NCI-H1930 (cell line): ENCODE measurements around the gene WBP11.
"Not testable (repeated sequence)": the region's sequence is repeated elsewhere in the genome, so short reads cannot be mapped to it uniquely, and the experiment has no call there.

Experiments
- DNase-seq, 2 experiments: peaks; one replicate each; lab custom pipeline; 2025; lab: John Stamatoyannopoulos, UW

The WBP11 gene

GRCh38 chr12:14771651-14772137 is 31.6 kb downstream of the WBP11 start:
- DNase-seq, result no peak

DNA sequence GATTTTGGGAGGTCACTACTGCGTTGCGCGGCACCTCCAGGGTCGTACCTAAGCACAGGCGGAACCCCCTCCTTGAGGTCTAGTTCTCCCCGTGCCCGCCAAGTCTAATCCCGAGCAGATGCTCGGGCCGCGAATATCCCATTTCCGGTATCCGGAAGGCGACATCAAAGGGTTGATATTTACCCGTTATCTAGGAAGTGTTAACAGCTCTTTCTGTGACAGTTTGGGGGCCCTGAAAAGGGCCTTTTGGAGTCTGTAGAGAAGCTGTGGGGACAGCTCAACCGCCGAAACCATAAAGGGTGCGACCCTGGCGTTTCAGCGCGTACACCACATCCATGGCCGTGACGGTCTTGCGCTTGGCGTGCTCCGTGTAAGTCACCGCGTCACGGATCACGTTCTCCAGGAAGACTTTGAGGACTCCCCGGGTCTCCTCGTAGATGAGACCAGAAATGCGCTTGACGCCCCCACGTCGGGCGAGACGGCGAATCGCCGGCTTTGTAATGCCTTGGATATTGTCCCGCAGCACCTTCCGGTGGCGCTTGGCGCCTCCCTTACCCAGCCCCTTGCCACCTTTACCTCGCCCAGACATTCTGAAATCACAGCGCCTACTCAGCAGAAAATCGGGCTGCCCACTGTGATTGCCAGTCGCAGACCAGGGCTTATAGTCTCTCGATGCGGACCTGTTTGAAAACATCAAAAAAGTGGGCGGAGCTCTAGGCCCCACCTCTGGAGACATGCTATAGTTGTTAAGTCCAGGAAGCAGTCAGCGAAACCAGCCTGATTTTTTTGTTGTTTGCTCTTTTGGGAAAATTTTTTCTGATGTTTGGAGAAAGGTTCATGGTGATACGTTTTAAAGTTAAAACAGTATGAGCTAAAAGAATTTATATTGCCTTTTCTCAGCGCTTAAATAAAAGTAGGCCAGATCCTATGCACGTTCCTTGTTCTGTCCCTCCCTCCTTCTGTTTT is 32.5 kb downstream of the WBP11 start:
- peak; percentile 91 to 96 for DNase-seq

DNA sequence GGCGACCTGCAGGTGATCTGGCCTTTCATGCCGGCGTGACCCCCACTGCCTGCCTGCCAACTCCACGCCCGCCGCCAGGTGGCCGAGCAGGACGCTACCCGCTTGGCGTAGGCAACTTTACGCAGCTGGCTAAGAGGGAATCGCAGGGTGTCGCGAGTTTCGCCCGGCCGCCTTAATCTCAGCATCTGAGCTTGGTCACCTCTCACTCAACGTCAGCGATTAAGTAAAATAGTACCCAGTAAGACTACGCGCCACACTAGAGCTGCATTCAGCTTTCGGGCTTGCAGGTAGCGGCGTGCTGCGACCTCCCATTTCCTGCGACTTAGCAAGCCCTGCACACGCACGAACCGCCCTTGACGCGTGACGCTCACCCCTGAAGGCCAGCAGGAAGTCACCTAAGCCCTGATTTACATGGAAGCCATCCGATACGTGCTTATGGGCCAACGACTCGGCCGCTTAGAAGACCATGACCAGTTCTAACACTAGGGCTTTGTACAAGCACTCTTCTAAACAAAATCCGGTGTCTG is 33.2 kb downstream of the WBP11 start:
- peak; percentile 80 to 83 for DNase-seq

DNA sequence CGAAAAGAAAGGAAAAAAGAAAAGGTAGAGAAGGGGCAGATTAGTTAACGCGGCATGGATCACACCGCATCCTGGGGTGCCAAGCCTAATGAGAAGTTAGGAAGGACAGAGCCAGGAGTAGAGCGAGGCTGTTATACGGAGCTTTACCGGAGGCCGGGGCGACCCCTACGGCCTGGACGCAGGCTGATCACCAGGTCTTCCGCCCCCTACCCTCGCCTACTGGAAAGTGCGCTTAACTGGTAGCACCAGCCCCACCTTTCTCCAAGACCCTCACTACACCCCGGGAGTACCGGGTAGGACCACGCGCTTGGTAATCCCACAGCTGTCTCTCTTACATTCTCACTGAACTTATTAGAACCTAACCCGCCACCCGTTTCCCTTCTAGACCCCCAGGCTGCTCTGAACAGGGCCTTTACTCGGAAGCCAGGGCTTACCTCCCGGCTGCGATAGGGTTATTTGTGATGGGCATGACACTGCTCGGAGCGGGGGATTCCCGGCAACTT is 33.8 kb downstream of the WBP11 start:
- DNase-seq, result peak; percentile 46 to 56

- DNase-seq, result no peak
These were observed 34.4 kb downstream of the WBP11 start for GRCh38 chr12:14768823-14769405.

- DNase-seq, result no peak
These were observed 35.7 kb downstream of the WBP11 start for GRCh38 chr12:14767617-14768016.

- no peak for DNase-seq
These were observed 36.5 kb downstream of the WBP11 start for GRCh38 chr12:14766649-14767215.

DNA sequence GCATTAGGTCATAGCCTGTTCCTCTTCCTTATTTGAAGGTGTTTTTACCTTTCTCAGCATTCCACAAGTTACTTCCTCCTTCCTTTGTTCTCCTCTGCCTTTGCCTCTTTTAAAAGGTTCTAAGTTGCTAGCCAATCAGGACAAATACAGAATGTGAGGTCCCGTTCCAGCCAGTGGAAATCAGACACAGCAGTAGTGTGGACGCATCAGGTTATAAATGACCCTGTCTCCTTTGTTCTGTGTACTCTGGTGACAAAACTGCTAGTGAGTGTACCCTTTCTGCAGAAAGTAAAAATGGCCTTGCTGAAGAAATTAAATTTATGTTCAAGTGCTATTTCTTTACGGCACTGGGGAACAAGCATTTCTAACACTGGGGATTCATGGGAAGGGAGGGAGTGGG is 37.3 kb downstream of the WBP11 start:
- not testable (repeated sequence) for DNase-seq

GRCh38 chr12:14765398-14765797 is 37.9 kb downstream of the WBP11 start:
- DNase-seq, result no peak

DNA sequence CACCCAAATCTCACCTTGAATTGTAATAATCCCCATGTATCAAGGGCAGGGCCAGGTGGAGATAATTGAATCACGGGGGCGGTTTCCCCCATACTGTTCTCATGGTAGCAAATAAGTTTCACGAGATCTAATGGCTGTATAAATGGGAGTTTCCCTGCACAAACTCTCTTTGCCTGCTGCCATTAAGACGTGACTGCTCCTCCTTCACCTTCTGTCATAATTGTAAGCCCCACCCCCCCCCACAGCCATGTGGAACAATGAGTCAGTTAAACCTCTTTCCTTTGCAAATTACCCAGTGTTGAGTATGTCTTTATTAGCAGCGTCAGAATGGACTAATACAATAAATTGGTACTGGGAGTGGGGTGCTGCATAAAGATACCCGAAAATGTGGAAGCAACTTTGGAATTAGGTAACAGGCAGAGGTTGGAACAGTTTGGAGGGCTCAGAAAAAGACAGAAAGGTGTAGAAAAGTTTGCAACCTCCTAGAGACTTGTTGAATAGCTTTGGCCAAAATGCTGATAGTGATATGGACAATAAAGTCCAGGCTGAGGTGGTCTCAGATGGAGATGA is 43.5 kb downstream of the WBP11 start:
- not testable (repeated sequence) for DNase-seq

- DNase-seq, result no peak
These were observed 46.7 kb downstream of the WBP11 start for GRCh38 chr12:14756334-14757143.

DNA sequence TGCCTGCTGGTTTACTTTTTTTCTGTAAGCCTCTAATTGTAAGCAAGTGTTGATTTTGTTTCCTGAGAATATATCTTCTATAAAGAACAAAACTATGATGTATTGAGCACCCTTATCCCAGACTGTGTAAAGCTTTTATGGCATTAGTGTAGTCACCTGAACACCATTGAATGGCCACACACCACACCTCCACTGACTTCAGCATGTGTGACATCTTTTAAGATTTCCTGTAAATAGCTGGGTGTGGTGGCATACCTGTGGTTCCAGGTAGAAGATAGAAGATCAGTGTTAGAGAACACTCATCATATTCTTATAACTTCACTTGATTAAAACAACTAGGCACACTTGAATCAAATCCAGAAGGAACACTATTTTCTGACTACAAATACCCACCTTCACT is 51.3 kb downstream of the WBP11 start:
- no peak for DNase-seq

GRCh38 chr12:14743061-14743460 is 60.2 kb downstream of the WBP11 start:
- no peak for DNase-seq

DNA sequence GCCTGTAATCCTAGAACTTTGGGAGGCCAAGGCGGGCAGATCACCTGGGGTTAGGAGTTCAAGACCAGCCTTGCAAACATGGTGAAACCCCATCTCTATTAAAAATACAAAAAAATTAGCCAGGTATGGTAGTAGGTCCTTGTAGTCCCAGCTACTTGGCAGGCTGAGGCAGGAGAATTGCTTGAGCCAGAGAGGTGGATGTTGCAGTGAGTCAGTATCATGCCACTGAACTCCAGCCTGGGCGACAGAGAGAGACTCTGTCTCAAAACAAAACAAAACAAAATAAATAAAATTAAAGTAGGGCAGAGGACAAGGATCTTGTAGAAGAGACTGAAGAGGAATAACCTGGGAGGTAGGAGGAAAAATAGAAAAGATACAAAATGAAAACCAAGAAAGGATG is 61.3 kb downstream of the WBP11 start:
- DNase-seq, result no peak

- DNase-seq, result no peak
These were observed 62.1 kb downstream of the WBP11 start for GRCh38 chr12:14741153-14741552.

DNA sequence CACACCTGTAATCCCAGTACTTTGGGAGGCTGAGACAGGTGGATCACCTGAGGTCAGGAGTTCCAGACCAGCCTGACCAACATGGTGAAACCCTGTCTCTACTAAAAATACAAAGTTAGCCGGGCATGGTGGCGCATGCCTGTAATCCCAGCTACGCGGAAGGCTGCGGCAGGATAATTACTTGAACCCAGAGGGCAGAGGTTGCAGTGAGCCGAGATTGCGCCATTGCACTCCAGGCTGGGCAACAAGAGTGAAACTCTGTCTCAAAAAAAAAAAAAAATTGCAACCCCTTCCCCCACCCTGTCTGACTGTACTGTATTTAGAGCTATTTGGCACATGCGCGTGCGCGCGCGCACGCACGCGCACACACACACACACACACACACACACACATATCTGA is 66.8 kb downstream of the WBP11 start:
- not testable (repeated sequence) for DNase-seq
